Fibroblast of skin of left biceps (primary cell): Measurements from ENCODE around the gene YOD1.
A peak's percentile ranks its signal among the peaks of the same experiment; 100 is the strongest.

Source experiments
- DNase-seq, 2 experiments: peaks; one replicate each; pipeline ENCODE4 v3.0.0-alpha.2; 2013; ENCODE audit warnings: low read depth in 2 of 2

YOD1 gene

GRCh38 chr1:207009182-207009850 lies 41.7 kb downstream of the YOD1 start:
- no peak for DNase-seq

- DNase-seq = peak; percentile 89
Measured at GRCh38 chr1:207007352-207008033, 43.5 kb downstream of the YOD1 start.

- no peak for DNase-seq
Measured at GRCh38 chr1:207006914-207007313, 44.1 kb downstream of the YOD1 start.

GRCh38 chr1:207006083-207006482 lies 44.9 kb downstream of the YOD1 start:
- no peak for DNase-seq

- peak; percentile 25 to 27 for DNase-seq
Measured at GRCh38 chr1:207004931-207005830, 45.8 kb downstream of the YOD1 start.

GRCh38 chr1:207003210-207003609 lies 47.8 kb downstream of the YOD1 start:
- no peak for DNase-seq

GRCh38 chr1:207002724-207003146 lies 48.3 kb downstream of the YOD1 start:
- DNase-seq = no peak

- no peak for DNase-seq
Measured at GRCh38 chr1:207001492-207002245, 49.3 kb downstream of the YOD1 start.

- DNase-seq = no peak
Measured at GRCh38 chr1:207000651-207001291, 50.2 kb downstream of the YOD1 start.

- no peak for DNase-seq
Measured at GRCh38 chr1:206998816-206999215, 52.2 kb downstream of the YOD1 start.
